HFFc6 (cell line): Measurements from ENCODE around the gene KRT26. TPM values are rescaled to one million over a fixed set of nuclear protein-coding genes. Genes with fewer than 3 reads are reported as not detected.
"Not testable (repeated sequence)": the region's sequence is repeated elsewhere in the genome, so short reads cannot be mapped to it uniquely, and the experiment has no call there.

ENCODE experiments used
- DNase-seq: peaks from one replicate; pipeline ENCODE4 v3.0.0-alpha.2; 2018
- H3K27ac Mint-ChIP-seq: 2 replicates; pipeline ENCODE4 v1.8.0; 2020; ENCODE audit warnings: mild to moderate bottlenecking, mixed read lengths
- H3K27me3 Mint-ChIP-seq: 2 replicates; pipeline ENCODE4 v1.8.0; 2021; ENCODE audit warnings: mild to moderate bottlenecking, moderate library complexity, mixed read lengths; ENCODE audit not compliant: insufficient read depth
- H3K36me3 Mint-ChIP-seq: 2 replicates; pipeline ENCODE4 v1.8.0; 2021; ENCODE audit warnings: low read depth, mixed read lengths
- H3K4me1 Mint-ChIP-seq: 2 replicates; pipeline ENCODE4 v1.8.0; 2020; ENCODE audit warnings: low read depth, mixed read lengths
- H3K4me3 Mint-ChIP-seq: 2 replicates; pipeline ENCODE4 v1.8.0; 2020; ENCODE audit warnings: mild to moderate bottlenecking, moderate library complexity, mixed read lengths
- H3K9me3 Mint-ChIP-seq: 2 replicates; pipeline ENCODE4 v1.8.0; 2020; ENCODE audit warnings: mild to moderate bottlenecking, mixed read lengths
- total RNA-seq, 6 experiments: library from RNA; stranded (reverse); fragmentation: NEBNext Ultra II Directional; extraction: Animal tissue kit (Norgen Biotek cat#: 25700); gene quantifications; 2 replicates in 1 of 6; 3 replicates in 5 of 6; pipeline ENCODE4 v1.2.3, GENCODE V29; 2021
- TF ChIP-seq, protein P1 (sequence below): fragments of 200-600 bp; sonication (generic); IDR thresholded peaks from 2 replicates; pipeline ENCODE4 v1.5.0; 2021; ENCODE audit warnings: antibody characterized with exemption, mild to moderate bottlenecking

Gene KRT26
- total RNA-seq, 6 experiments from 2014 or later = not detected

DNA sequence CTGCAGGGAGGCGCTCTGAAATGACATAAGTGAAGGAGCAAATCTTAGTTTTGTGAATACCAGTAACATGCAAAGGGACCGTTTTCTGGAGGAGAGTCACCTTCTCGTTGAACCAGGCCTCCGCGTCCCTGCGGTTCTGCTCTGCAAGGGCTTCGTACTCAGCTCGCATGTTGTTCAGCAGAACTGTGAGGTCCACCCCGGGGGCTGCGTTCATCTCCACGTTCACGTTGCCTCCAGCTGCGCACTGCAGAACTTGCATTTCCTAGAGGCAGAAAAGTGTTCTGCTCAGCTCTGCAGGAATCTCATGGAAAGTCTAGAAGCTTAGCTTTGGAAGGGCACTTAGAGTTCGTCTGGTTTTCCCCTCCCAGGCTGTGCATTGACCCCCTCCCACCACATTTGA is 20.9 kb downstream of the KRT26 start:
- TF ChIP-seq, protein P1, sequence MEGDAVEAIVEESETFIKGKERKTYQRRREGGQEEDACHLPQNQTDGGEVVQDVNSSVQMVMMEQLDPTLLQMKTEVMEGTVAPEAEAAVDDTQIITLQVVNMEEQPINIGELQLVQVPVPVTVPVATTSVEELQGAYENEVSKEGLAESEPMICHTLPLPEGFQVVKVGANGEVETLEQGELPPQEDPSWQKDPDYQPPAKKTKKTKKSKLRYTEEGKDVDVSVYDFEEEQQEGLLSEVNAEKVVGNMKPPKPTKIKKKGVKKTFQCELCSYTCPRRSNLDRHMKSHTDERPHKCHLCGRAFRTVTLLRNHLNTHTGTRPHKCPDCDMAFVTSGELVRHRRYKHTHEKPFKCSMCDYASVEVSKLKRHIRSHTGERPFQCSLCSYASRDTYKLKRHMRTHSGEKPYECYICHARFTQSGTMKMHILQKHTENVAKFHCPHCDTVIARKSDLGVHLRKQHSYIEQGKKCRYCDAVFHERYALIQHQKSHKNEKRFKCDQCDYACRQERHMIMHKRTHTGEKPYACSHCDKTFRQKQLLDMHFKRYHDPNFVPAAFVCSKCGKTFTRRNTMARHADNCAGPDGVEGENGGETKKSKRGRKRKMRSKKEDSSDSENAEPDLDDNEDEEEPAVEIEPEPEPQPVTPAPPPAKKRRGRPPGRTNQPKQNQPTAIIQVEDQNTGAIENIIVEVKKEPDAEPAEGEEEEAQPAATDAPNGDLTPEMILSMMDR = no peak
- no peak for DNase-seq
- Mint-ChIP-seq H3K27ac (no peak overlapping the region), H3K27me3 (peaks cover 30% of the 10 kb centered on the region), H3K36me3 (no peaks in the 10 kb centered on the region), H3K4me3 (no peak overlapping the region), H3K9me3 (no peaks in the 10 kb centered on the region), H3K4me1 (no peaks in the 10 kb centered on the region)

DNA sequence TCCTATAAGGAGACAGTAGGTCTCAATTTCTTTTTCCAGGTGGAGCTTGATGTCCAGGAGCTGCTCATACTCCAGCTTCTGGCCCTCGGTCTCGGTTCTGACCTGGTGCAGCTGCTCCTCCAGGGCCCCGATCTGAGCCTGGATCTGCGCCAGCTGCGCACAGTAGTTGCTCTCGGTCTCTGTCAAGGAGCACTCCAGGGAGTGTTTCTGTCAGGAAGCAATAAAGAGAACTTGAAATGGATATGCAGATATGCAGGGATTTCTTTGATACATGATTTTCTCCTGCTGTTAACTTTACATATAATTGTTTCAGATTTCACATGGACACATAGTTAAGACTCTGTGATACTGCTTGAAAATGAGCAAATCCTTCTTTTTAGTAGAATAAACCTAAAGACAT is 21.6 kb downstream of the KRT26 start:
- no peaks in the 10 kb centered on the region for H3K36me3 Mint-ChIP-seq
- no peaks in the 10 kb centered on the region for H3K9me3 Mint-ChIP-seq
- no peaks in the 10 kb centered on the region for H3K4me1 Mint-ChIP-seq
- TF ChIP-seq, protein P1 = no peak
- no peak for DNase-seq
- no peak overlapping the region for H3K4me3 Mint-ChIP-seq
- peaks cover 35% of the 10 kb centered on the region for H3K27me3 Mint-ChIP-seq
- H3K27ac Mint-ChIP-seq = no peak overlapping the region

DNA sequence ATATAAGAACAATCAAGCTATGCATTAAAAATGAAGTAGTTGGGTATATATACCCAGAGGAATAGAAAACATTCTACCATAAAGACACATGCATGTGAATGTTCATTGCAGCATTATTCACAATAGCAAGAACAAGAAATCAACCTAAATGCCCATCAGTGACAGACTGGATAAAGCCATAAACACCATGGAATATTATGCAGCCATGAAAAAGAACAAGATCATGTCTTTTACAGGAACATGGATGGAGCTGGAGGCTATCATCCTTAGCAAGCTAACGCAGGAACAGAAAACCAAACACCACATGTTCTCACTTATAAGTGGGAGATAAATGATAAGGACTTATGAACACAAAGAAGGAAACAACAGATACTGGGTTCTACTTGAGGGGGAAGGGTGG is 23.3 kb downstream of the KRT26 start:
- not testable (repeated sequence) for H3K36me3 Mint-ChIP-seq, H3K4me1 Mint-ChIP-seq, H3K4me3 Mint-ChIP-seq, H3K27ac Mint-ChIP-seq, DNase-seq, H3K9me3 Mint-ChIP-seq
- peaks cover 33% of the 10 kb centered on the region for H3K27me3 Mint-ChIP-seq

DNA sequence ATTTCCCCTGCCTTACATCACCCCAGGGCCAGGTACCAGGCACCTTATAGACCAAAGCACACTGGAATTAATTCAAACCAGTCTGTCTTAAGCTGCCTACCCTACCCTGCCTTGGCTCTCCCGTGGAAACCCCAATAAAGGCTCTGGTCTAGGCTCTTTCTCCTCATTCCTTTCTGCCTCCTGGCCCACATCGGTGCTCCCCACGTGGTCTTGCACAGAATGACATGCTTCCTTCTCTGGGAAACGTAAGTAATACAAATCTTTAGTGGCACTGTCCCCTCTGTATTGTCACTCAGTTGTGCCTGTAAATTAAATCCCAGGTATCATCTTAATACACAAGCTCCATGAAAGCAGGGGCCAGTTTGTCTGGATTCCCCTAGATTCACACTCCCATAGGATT is 33.4 kb downstream of the KRT26 start:
- TF ChIP-seq, protein P1 = 0 out of 2 replicates have a peak, but pooled peaks have one; percentile 8
- H3K27ac Mint-ChIP-seq = no peak overlapping the region
- H3K4me3 Mint-ChIP-seq = no peak overlapping the region
- H3K36me3 Mint-ChIP-seq = peaks cover 6% of the 10 kb centered on the region
- H3K4me1 Mint-ChIP-seq = no peaks in the 10 kb centered on the region
- H3K9me3 Mint-ChIP-seq = peaks cover 7% of the 10 kb centered on the region
- DNase-seq = no peak
- peaks cover 25% of the 10 kb centered on the region for H3K27me3 Mint-ChIP-seq

DNA sequence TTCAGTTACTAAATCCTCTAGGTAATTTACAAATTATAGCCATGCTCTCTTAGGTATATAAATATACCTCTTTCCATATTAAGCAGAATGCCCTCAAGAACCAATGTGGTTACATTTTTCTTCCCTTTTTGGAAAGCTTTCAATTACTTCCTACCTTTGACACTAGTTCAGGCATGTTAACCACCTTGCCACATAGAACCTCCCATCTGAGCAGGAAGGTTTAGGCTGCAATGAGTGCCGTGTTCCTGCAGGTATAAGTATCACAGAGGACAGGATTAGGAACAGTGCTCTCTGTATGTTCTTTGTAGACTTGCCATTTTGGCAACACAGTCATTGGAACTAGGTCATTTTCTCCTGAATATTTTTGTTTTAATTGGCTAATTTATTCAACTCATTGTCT is 37.0 kb downstream of the KRT26 start:
- Mint-ChIP-seq H3K27ac (no peak overlapping the region), H3K27me3 (peaks cover 15% of the 10 kb centered on the region)

DNA sequence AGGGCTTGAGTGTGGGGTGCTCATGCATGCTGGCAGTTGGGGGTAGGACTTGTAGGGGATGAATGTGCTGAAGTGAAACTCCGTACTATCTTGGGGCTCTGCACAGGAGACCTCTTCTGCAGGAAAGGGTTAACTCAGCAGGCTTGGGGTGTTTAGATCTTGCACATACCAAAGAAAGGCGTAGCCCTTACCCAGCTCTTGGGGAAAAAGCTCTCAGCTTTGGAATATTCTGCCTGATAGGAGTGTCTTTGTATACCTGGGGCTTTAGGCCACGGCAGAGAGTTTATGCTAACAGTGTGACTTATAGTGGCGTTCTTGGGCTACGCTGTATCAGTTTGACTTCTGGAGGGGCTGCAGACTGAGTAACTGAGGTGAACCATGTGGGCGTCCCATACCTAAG is 38.0 kb downstream of the KRT26 start:
- peaks cover 14% of the 10 kb centered on the region for H3K27me3 Mint-ChIP-seq
- no peaks in the 10 kb centered on the region for H3K36me3 Mint-ChIP-seq
- DNase-seq = no peak
- no peak overlapping the region for H3K4me3 Mint-ChIP-seq
- H3K9me3 Mint-ChIP-seq = no peaks in the 10 kb centered on the region
- no peaks in the 10 kb centered on the region for H3K4me1 Mint-ChIP-seq
- no peak overlapping the region for H3K27ac Mint-ChIP-seq
- TF ChIP-seq, protein P1 = no peak

More for the DNA sequence above, 37.0 kb downstream of the KRT26 start:
- Mint-ChIP-seq H3K36me3 (no peaks in the 10 kb centered on the region), H3K4me1 (no peaks in the 10 kb centered on the region), H3K9me3 (no peaks in the 10 kb centered on the region), H3K4me3 (no peak overlapping the region)
- DNase-seq = no peak
- TF ChIP-seq, protein P1 = no peak
